ES-I3 (cell line): Measurements from ENCODE around the gene HIPK3.
"Not testable (repeated sequence)": the region's sequence is repeated elsewhere in the genome, so short reads cannot be mapped to it uniquely, and the experiment has no call there.

Experiments used
- H3K36me3 ChIP-seq: 2 replicates; pipeline ENCODE4 v1.6.1; 2013; ENCODE audit warnings: mild to moderate bottlenecking, low read length, control low read depth, moderate library complexity; ENCODE audit not compliant: insufficient read depth
- H3K4me1 ChIP-seq: 2 replicates; pipeline ENCODE4 v1.6.1; 2013; ENCODE audit warnings: mild to moderate bottlenecking, control low read depth, low read length; ENCODE audit not compliant: insufficient read depth
- H3K9ac ChIP-seq: 2 replicates; pipeline ENCODE4 v1.6.1; 2013; ENCODE audit warnings: low read depth, mild to moderate bottlenecking, low read length, moderate library complexity
- H3K9me3 ChIP-seq: 2 replicates; pipeline ENCODE4 v1.6.1; 2013; ENCODE audit warnings: mild to moderate bottlenecking, low read length, moderate library complexity; ENCODE audit not compliant: control insufficient read depth, insufficient read depth

HIPK3 gene

DNA sequence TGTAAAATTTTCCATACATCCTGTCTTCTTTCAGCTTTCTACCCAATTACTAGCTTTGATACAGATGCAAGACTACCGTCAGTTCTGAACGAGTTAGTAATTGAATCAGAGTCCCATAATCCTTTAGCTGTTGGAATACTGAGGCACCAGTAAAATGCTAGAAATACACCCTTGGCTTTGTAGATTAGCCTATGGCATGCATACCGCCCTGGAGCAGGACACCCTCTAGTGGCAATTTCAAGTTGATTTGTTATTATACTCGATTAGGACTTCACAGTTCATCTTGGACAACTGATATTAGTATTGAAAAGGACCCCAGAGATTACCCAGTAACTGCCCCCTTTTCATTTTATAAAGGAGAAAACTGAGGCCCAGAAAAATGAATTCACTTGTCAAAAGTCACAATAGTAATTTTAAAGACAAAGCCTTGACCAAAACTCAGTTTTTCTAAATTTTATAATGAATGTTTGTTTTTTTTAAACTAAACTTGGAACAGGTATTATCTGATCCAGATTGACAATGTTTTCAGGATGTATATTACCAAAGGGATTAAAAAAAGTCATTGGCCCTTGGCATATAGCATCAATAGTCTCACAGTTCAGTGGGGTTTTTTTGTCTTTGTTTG, 72.6 kb downstream of the HIPK3 start:
- H3K9me3 ChIP-seq, result no peaks in the 10 kb centered on the region
- H3K36me3 ChIP-seq, result no peaks in the 10 kb centered on the region
- H3K4me1 ChIP-seq, result no peaks in the 10 kb centered on the region
- H3K9ac ChIP-seq, result no peak overlapping the region

DNA sequence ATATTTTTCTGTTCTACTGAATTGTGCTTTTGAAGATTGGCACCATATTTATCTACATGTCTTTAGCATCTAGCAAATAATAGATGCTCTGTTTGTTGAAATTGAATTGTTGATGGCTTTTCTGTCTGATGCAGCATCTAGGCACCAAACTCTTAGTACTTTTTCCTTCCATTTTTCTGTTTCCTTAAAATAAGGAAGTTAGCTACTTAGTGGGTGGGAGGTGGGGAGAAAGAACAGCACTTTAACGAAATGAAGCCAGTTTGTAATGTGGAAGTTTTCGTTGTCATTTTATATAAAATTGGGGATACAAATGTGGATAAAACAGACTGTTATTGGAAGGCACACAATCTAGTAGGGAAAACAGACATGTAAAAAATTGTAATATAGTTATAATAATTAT, 76.6 kb downstream of the HIPK3 start:
- no peak overlapping the region for H3K9ac ChIP-seq
- no peaks in the 10 kb centered on the region for H3K36me3 ChIP-seq
- H3K4me1 ChIP-seq, result no peaks in the 10 kb centered on the region
- no peaks in the 10 kb centered on the region for H3K9me3 ChIP-seq

DNA sequence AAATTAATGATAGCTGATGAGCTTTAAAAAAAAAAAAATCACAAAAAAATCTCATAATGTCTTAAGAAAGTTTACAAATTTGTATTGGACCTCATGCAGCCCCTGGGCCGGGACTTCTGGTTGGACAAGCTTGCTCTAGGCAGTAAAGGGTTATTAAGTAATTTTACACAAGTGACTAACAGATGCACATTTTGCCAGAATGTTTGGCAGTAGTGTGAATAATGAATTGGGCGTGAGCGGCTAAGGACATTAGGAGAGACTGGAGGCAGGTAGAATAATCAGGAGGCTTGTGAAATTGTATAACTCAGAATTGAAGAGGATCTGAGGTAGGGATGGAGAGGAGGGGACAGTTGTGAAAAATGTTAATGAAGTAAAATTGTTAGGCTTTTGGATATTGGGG, 77.4 kb downstream of the HIPK3 start:
- no peaks in the 10 kb centered on the region for H3K9me3 ChIP-seq
- H3K4me1 ChIP-seq, result no peaks in the 10 kb centered on the region
- no peaks in the 10 kb centered on the region for H3K36me3 ChIP-seq
- H3K9ac ChIP-seq, result no peak overlapping the region

DNA sequence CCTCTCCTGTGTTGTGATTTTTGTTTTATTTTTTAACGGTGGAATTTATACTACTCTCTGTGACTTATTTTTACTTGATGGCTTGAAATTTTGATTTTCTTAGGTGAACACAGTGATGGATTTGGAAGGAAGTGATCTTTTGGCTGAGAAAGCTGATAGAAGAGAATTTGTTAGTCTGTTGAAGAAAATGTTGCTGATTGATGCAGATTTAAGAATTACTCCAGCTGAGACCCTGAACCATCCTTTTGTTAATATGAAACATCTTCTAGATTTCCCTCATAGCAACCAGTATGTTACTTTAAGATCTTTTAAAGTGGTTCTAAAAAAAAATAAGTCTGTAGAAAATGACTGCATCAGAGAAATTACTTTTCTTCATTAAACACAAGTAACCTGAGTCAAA, 82.1 kb downstream of the HIPK3 start:
- Histone ChIP-seq H3K9me3 (no peaks in the 10 kb centered on the region), H3K36me3 (no peaks in the 10 kb centered on the region), H3K4me1 (no peaks in the 10 kb centered on the region), H3K9ac (no peak overlapping the region)

DNA sequence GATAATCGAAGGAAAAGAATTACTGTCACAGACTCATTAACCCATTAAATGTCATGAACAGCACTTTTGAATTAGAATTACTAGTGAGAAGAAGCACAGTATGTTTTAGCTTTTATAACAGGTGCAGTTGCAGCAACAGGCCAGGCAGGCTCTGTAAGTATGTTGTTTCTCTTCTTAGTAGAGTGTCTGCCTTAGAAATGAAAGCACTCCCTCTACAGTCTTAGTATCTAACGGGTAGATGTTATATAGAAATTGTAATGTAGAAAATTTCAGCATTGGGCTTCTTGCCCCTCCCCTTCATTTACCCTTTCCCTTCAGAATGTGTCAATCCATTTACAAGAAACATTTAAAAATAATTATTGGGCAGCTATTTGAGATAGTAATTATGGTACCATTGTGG, 87.4 kb downstream of the HIPK3 start:
- Histone ChIP-seq H3K36me3 (no peaks in the 10 kb centered on the region), H3K9me3 (no peaks in the 10 kb centered on the region), H3K4me1 (no peaks in the 10 kb centered on the region), H3K9ac (no peak overlapping the region)

DNA sequence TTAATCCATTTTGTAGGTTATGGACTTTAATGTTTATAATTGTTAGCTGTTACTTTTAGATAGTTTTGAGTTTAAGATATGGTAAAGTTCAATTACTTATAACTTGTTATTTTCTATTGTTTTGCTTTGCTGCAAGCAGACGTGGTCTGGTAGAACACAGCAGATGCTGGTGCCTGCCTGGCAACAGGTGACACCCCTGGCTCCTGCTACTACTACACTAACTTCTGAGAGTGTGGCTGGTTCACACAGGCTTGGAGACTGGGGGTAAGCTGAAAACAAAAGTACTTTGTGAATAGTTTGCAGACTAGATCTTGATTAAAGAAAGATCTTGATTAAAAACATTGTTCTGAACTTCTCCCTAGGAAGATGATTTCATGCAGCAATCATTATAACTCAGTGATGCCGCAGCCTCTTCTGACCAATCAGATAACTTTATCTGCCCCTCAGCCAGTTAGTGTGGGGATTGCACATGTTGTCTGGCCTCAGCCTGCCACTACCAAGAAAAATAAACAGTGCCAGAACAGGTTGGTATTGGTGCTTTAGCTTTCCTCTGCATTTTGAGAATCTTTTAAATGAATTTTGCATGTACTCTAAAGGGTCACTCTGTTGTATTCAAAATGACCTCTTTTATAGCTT, 90.4 kb downstream of the HIPK3 start:
- Histone ChIP-seq H3K36me3 (no peaks in the 10 kb centered on the region; the same call in 1 of the 2 replicates), H3K9me3 (no peaks in the 10 kb centered on the region), H3K9ac (no peak overlapping the region), H3K4me1 (no peaks in the 10 kb centered on the region)

DNA sequence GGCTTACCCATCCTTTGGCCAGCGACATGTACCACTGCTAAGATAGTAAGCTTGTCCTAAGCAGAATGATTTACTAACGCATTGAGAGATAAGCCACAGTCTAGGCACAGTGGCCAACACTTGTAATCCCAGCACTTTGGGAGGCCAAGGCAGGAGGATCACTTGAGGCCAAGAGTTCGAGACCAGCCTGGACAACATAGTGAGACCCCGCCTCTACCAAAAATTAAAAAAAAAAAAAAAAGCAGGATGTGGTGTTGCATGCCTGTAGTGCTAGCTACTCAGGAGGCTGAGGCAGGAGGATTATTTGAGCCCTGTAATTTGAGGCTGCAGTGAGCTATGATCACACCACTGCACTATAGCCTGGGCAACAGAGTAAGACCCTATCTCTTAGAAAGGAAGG, 93.1 kb downstream of the HIPK3 start:
- H3K9ac ChIP-seq, result no peak overlapping the region
- H3K9me3 ChIP-seq, result no peaks in the 10 kb centered on the region
- no peaks in the 10 kb centered on the region; the same call in 1 of the 2 replicates for H3K36me3 ChIP-seq
- H3K4me1 ChIP-seq, result no peaks in the 10 kb centered on the region

DNA sequence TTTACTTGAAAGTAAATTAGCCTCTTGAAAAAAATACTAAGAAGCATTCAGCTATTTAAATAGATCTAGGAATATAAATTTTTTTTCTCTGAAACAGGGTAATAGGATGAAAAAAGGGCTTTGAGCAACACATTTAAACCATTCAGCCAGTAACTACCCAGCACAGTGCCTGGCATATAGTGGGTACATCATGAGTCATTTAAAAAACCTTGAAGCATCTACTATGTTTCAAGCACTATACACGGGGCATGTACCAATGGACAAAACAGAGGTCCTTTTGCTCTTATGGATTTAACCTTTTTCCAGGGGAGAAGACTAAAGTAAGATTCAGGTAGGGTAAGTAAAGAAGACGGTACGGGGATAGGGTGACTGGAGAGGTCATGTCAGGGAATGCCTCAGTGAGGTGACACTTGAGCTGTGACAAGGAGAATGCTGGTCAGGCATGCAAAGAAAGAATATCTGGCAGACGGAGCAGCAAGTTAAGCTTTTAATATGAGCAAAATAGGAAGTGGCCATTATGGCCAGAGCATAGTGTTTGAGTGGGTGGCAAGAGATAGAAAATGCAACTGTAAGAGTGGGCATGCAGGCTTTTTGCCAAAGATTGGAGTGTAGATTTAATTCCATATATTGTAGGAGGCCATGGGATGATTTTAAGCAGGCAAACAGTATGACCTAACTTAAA, 101.1 kb downstream of the HIPK3 start:
- no peaks in the 10 kb centered on the region for H3K36me3 ChIP-seq
- H3K9me3 ChIP-seq, result no peaks in the 10 kb centered on the region
- no peak overlapping the region for H3K9ac ChIP-seq
- H3K4me1 ChIP-seq, result no peaks in the 10 kb centered on the region

DNA sequence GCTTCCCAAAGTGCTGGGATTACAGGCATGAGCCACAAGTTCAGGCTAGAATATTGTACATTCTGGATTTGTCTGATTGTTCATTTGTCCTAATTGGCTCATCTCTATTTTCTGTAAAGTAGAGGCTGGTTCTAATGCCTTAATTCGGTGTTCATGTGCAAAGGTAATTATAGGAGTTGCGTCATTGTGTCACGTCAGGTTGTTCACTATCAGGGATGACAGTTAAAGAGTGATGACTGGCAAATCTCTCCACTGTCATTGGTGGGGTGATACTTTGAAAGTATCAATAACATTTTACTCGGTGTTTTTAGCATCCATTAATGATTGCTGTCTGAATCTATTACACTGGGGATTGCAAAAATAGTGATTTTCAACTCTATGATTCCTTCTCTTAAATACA, 103.5 kb downstream of the HIPK3 start:
- Histone ChIP-seq H3K9me3 (no peaks in the 10 kb centered on the region), H3K36me3 (no peaks in the 10 kb centered on the region), H3K4me1 (no peaks in the 10 kb centered on the region)

DNA sequence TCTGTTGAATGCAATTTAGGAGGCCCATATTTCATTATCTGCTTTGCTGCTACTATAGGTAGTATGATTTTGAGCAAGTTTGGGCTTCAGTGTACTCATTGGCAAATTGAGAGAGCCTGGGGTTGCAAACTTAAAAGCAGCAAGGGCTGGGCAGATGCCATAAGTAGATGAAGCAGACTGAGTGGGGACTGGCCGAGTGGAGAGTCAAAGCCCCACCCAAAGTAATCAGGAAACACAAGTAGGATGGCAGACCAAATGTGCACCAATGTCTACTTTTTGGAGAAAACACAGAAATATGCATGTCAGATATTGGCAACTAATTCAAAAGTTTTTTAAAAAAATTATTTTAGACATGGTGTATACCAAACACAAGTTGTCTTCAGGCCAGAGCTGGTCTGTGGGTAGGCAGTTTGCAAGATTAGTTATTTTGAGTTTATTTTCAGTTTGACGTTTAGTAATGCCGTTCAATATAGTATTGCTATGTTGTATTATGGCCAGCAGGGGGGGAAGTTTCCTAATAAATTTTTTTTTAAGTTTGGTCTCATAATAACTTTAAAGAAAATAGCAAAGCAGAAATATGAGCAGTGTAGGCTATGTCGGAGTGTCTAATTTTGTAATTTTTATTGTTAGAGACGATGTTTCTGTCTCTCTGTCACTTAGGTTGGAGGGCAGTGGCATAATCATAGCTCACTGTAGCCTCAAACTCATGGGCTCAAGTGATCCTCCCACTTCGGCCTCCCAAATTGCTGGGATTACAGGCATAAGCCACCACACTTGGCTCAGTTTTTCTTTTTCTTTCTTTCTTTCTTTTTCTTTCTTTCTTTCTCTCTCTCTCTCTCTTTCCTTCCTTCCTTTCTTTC, 105.1 kb downstream of the HIPK3 start:
- Histone ChIP-seq H3K9ac (no peak overlapping the region), H3K9me3 (no peaks in the 10 kb centered on the region), H3K4me1 (no peaks in the 10 kb centered on the region), H3K36me3 (no peaks in the 10 kb centered on the region)

More for the DNA sequence above, 103.5 kb downstream of the HIPK3 start:
- no peak overlapping the region for H3K9ac ChIP-seq

DNA sequence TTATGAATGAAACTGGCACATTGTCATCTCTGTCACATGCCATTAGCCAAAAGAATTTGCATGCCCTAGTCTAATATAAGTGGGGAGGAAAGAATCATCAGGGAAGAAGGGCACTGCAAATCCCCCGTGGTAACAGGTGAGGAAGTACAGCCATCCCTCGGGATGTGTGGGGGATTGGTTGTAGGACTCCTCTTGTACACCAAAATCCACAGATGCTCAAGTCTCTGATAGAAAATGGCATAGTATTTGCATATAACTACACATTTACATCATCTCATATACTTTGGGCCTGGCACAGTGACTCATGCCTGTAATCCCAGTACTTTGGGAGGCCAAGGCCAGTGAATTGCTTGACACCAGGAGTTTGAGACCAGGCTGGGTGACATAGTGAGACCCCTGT, 109.7 kb downstream of the HIPK3 start:
- H3K36me3 ChIP-seq, result no peaks in the 10 kb centered on the region
- H3K9ac ChIP-seq, result no peak overlapping the region
- H3K9me3 ChIP-seq, result no peaks in the 10 kb centered on the region
- no peaks in the 10 kb centered on the region; the same call in 1 of the 2 replicates for H3K4me1 ChIP-seq

DNA sequence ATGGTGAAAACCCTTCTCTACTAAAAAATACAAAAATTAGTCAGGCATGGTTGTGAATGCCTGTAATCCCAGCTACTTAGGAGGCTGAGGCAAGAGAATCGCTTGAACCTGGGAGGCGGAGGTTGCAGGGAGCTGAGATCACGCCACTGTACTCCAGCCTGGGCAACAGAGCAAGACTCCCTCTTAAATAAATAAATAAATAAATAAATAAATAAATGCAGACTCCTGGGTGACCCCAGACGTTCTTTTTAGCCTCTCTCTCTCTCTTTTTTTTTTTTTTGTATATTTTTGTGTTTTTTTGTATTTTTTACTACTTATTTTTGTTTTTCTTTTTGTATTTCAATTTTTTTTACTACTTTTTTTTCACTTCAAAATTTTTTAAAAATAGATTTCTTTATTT, 111.3 kb downstream of the HIPK3 start:
- H3K36me3 ChIP-seq, H3K9ac ChIP-seq, H3K9me3 ChIP-seq: not testable (repeated sequence)
- peaks cover 11% of the 10 kb centered on the region for H3K4me1 ChIP-seq

DNA sequence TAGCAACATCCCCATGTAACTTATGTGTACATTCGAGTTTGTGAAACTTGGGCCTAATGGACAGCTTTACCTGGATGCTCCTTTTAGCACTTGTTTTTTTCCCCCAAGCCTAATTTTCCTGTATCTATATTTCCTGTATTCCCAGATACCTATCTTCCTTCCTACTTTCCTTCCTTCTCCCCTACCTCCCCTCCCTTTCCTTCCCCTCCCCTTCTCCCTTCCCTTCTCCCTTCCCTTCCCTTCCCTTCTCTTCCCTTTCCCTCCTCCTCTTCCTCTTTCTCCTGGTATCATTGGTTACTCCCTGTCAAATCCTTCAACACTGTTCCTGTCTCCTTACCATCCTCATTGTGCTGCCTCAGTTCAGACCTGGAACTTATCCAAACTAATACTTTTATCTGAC, 111.8 kb downstream of the HIPK3 start:
- Histone ChIP-seq H3K36me3 (no peaks in the 10 kb centered on the region), H3K9me3 (no peaks in the 10 kb centered on the region), H3K9ac (no peak overlapping the region), H3K4me1 (peaks cover 15% of the 10 kb centered on the region)

DNA sequence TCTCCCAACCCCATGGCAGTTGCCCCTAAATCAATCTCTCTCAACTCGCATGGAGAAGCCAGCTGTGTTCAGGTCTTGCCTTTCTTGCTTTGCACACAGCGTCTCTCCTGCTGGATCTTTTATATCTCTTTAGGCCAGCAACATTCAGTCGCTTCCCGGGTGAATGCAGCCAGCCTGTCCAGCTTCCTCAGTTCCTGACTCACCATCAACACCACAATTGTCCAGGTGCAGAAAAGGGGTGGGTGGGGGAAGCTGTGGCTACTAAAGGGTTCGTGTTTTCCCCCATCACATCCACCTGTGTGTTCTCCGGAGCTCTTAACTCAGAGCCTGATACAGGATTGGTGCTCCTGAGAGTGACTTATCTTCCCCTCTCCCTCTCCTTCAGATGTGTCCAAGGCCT, 116.5 kb downstream of the HIPK3 start:
- Histone ChIP-seq H3K36me3 (no peaks in the 10 kb centered on the region), H3K4me1 (peaks cover 16% of the 10 kb centered on the region), H3K9ac (no peak overlapping the region), H3K9me3 (no peaks in the 10 kb centered on the region)
